GM21367 (cell line): ENCODE data around the gene DDI1.

Experiments
- ATAC-seq: cut with Tn5 transposase; IDR thresholded peaks from one replicate; pipeline ENCODE4 v1.9.1; 2021; ENCODE audit not compliant: unreplicated experiment

The DDI1 gene

DNA sequence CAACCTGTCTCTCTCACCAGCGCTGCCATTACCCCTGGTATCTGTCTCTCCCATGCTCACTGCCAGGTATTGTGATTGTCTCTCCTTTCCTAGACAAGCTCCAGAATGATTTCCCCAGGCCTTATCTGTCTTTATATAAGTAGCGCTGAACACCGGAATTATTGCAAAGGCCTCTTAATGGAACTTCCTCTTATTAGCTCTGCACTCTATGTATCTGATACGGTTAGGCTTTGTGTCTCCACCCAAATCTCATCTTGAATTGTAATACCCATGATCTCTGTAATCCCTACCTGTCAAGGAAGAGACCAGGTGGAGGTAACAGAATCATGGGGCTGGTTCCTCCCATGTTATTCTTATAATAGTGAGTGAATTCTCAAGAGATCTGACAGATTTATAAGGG, 39.3 kb downstream of the DDI1 start:
- no peak for ATAC-seq

DNA sequence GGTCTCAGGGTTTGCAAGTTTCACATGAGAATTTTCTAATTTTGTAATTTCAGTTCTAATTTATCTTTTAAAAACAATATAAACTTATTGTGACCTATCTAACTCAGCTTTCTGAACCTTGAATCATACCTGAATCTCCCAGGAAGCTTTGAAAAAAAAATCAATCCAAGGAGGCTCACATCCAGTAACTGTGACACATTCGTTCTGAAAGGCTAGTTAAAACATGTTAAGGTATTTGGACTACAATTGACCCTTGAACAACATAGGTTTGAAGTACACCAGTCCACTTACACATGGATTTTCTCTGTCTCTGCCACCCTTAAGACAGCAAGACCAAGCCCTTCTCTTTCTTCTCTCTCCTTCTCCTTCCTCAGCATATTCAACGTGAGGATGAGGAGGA, 40.0 kb downstream of the DDI1 start:
- ATAC-seq, result no peak

DNA sequence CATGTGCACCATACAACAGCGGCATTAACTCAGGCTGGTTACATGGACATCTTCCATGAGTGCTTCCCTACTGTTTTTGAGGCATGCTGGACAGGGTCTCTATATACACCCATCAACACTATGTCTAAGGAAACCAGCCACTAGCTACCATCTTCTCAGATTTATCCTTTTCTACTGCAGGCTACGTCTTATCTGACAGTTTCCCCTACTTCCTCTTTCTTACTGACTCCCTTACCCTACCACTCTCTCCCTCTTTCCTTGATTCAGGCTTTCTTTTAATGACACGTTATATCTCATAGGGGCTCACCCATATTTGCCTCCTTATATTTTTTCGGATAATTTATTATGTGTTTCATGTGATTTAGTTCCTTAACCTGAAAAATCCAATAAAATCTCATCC, 41.8 kb downstream of the DDI1 start:
- no peak for ATAC-seq

DNA sequence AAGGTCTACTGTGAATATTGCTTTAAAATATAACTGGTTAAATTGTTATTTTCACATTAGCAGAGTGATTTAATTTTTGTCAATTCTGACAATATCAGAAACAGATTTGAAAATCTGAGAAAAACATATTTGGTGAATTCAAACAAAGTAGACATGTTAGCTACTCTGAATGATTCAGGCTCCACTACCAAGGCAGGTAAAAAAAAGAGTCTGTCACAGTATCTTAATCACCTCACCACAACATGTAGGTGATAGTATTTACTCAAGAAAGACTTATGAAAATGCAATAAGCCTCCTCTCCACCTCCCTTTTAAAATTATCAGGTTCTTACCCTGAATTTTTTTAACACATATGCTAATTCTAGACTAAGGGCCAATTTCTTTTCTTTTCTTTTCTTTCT, 42.6 kb downstream of the DDI1 start:
- ATAC-seq, result no peak

DNA sequence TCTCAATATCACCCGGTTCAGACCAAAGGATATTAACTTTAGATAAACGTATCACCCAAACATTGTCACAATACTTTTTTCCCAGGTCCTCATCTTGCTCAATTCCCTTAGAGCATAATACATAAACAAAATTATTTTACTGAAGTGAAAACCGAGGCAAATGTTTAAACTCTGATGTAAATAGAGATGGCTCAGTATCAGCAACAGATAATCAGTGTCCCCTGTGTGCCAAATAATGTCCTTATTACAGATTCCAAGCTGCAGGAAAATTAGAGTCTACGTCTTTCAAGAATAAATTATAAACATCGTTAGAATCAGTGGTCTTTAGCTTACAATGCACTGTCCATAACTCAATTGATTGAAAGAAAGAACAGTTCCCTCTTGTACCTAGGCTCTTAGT, 50.2 kb downstream of the DDI1 start:
- no peak for ATAC-seq
